ENCODE results near the gene UBA1. TPM values are rescaled to one million over a fixed set of nuclear protein-coding genes. Genes with fewer than 3 reads are reported as not detected.
A peak's percentile ranks its signal among the peaks of the same experiment; 100 is the strongest.

The UBA1 gene
- total and polyA plus RNA-seq, 2 of the 8 experiments (the other 6 are each of a cell fraction or from before 2014, with no cell fraction given), result 313 to 458 TPM

- POLR2A ChIA-PET (ENCODE audit: partially characterized antibody), result interaction anchor here (1.4 kb wide), 1 partner anchor 20 kb away, joined by 5 read pairs; no protein-coding TSS in a partner anchor
- H3K14ac ChIP-seq (ENCODE audit: insufficient read length), result no peak overlapping the region
- H2BK5ac ChIP-seq (ENCODE audit: low read depth, low read length), result no peak overlapping the region
- H4K8ac ChIP-seq (ENCODE audit: extremely low read depth, insufficient read depth, low read length), result no peak overlapping the region
- H2BK15ac ChIP-seq (ENCODE audit: low read length), result no peak overlapping the region
- H3K23ac ChIP-seq (ENCODE audit: insufficient read length), result no peak overlapping the region
- H3K27me3 ChIP-seq (replicated peaks in 1 of 4; ENCODE audit: control insufficient read depth in 3 of 4, extremely low read depth in 1 of 4, insufficient read depth in 3 of 4, low read length in 3 of 4), result no peaks in the 10 kb centered on the region
- H3K9ac ChIP-seq (replicated peaks in 1 of 4; ENCODE audit: extremely low read depth in 1 of 4, low read depth in 3 of 4, low read length in 3 of 4), result no peak overlapping the region
- CTCF ChIA-PET (ENCODE audit: partially characterized antibody), result interaction anchor here (1.1 kb wide), 1 partner anchor 22 kb away, joined by 3 read pairs; no protein-coding TSS in a partner anchor
- no peak overlapping the region for H2BK12ac ChIP-seq (ENCODE audit: low read depth, low read length)
- H2AK5ac ChIP-seq (ENCODE audit: low read depth, low read length), result no peak overlapping the region
- H3K9me3 ChIP-seq (ENCODE audit: insufficient read depth in 2 of 2, low read depth in 1 of 2, low read length in 1 of 2), result no peaks in the 10 kb centered on the region
- H2BK120ac ChIP-seq (replicated peaks; ENCODE audit: low read depth, low read length), result no peak overlapping the region
- no peak overlapping the region for H4K91ac ChIP-seq (replicated peaks; ENCODE audit: insufficient read length, low read length)
- peaks cover 2 to 16% (median 9%) of the 10 kb centered on the region in 4 experiments for H3K4me1 ChIP-seq (replicated peaks in 1 of 4; ENCODE audit: control insufficient read depth in 3 of 4, insufficient read depth in 4 of 4, low read length in 3 of 4)
- H3K27ac ChIP-seq (ENCODE audit: low read depth, low read length), result no peak overlapping the region
- peaks cover 19 to 52% of the 10 kb centered on the region in 2 experiments; a peak in 3 of 4 replicates for H3K79me2 ChIP-seq (ENCODE audit: control insufficient read depth in 1 of 2, insufficient read depth in 2 of 2, low read length in 2 of 2)
- H4K20me1 ChIP-seq (replicated peaks in 1 of 2; ENCODE audit: control insufficient read depth in 1 of 2, insufficient read depth in 2 of 2, low read length in 2 of 2), result peaks cover 9 to 34% of the 10 kb centered on the region in 2 experiments
- H3K4me2 ChIP-seq (ENCODE audit: insufficient read depth in 1 of 2, low read depth in 2 of 2, low read length in 2 of 2), result peak overlapping the region; percentile 46 to 93
- no peak overlapping the region for H2AFZ ChIP-seq (ENCODE audit: low read length)
- H3K79me1 ChIP-seq (ENCODE audit: low read depth, low read length), result peaks cover 6% of the 10 kb centered on the region; the same call in 1 of the 2 replicates
- H2BK20ac ChIP-seq (ENCODE audit: low read length), result no peak overlapping the region
- WGBS, 2 experiments (ENCODE audit: extremely low coverage in 1 of 2, insufficient coverage in 1 of 2, insufficient read length in 1 of 2, insufficient replicate concordance in 2 of 2, low coverage in 1 of 2, low lambda C conversion rate in 2 of 2, missing lambda C conversion rate in 1 of 2), result 83% methylated on average over 3 of the region's 3 CpGs; no CpG with 5 or more reads in 1 of the 2 experiments
- H3K36me3 ChIP-seq (ENCODE audit: control insufficient read depth in 2 of 4, insufficient read depth in 4 of 4, low read length in 3 of 4), result peaks cover 14 to 43% (median 30%) of the 10 kb centered on the region in 4 experiments
- DNase-seq (ENCODE audit: low read depth in 1 of 2, low spot score in 2 of 2) (no peak), FAIRE-seq (no peak)
- H3K23me2 ChIP-seq (ENCODE audit: low read depth, low read length), result no peaks in the 10 kb centered on the region
- H3K4ac ChIP-seq (replicated peaks; ENCODE audit: insufficient read length, low read depth, low read length), result no peak overlapping the region
- 0 out of 8 replicates have a peak overlapping the region, but pooled peaks of 1 of the 4 experiments have one; percentile 32 for H3K4me3 ChIP-seq (ENCODE audit: extremely low read depth in 1 of 4, insufficient read depth in 2 of 4, low read depth in 3 of 4, low read length in 4 of 4)
- no peak overlapping the region for H3K18ac ChIP-seq (ENCODE audit: extremely low read depth, low read length)
- no peak overlapping the region for H4K5ac ChIP-seq (ENCODE audit: insufficient read length, low read depth, low read length)
- no peak overlapping the region for H3K56ac ChIP-seq (replicated peaks; ENCODE audit: insufficient read length, low read depth, low read length)
- no peak for TF ChIP-seq BRCA1 (IDR thresholded peaks at IDR 0.05; ENCODE audit: low read depth, low read length)
- TF ChIP-seq SIN3A (conservative IDR thresholded peaks at IDR 0.05 in 1 of 2, IDR thresholded peaks at IDR 0.05 in 1 of 2; ENCODE audit: low read depth in 1 of 2, low read length in 2 of 2), result no peak
- TF ChIP-seq SP1 (IDR thresholded peaks at IDR 0.05; ENCODE audit: low read depth, low read length), result no peak
- TF ChIP-seq SP2 (IDR thresholded peaks at IDR 0.05; ENCODE audit: low read length), result no peak
- TF ChIP-seq ZNF274 (IDR thresholded peaks at IDR 0.05; ENCODE audit: borderline replicate concordance, extremely low read depth, low read length), result no peak
- no peak for TF ChIP-seq USF2 (IDR thresholded peaks at IDR 0.05; ENCODE audit: low read length)
- TF ChIP-seq ATF3 (IDR thresholded peaks at IDR 0.05; ENCODE audit: insufficient read depth, low read depth, low read length), result no peak
- TF ChIP-seq CHD2 (IDR thresholded peaks at IDR 0.05; ENCODE audit: low read length), result no peak
- TF ChIP-seq EZH2 (IDR thresholded peaks at IDR 0.05; ENCODE audit: low read depth, low read length, severe bottlenecking), result no peak
- TF ChIP-seq CBX5 (IDR thresholded peaks at IDR 0.05; ENCODE audit: low read depth, low read length), result no peak
Observed at GRCh38 chrX:47196098-47196497, 2.5 kb downstream of the UBA1 start.

All from H1 (cell line).